ENCODE measurements around the gene ZNF446. TPM values are rescaled to one million over a fixed set of nuclear protein-coding genes. Genes with fewer than 3 reads are reported as not detected.

ZNF446 gene
- total and polyA plus RNA-seq, 12 donors: 4.2 to 11.1 (median 5.7) TPM

- Histone ChIP-seq H3K27ac (no peak overlapping the region), H3K4me3 (no peak overlapping the region), H3K27me3 (no peaks in the 10 kb centered on the region), H3K9me3 (no peaks in the 10 kb centered on the region), H3K36me3 (peaks cover 0 to 32% (median 16%) of the 10 kb centered on the region in 9 donors), H3K4me1 (peaks cover 11 to 66% (median 46%) of the 10 kb centered on the region in 9 donors)
- ATAC-seq: no peak
- intact Hi-C loops (cut with DNase I): no loop called here
- WGBS, 2 donors: 90 to 93% methylated on average over 65 of the region's 65 CpGs
- DNase-seq: no peak
- no peak for TF ChIP-seq CTCF (IDR thresholded peaks at IDR 0.05)
Measured at GRCh38 chr19:58516964-58517833, 41.0 kb downstream of the ZNF446 start.

- Histone ChIP-seq H3K4me3 (peak overlapping the region; percentile 56 to 98 (median 82)), H3K9me3 (no peaks in the 10 kb centered on the region), H3K36me3 (peaks cover 0 to 27% (median 16%) of the 10 kb centered on the region in 9 donors), H3K27ac (peak overlapping the region; percentile 71 to 98 (median 94)), H3K4me1 (peaks cover 11 to 65% (median 46%) of the 10 kb centered on the region in 9 donors), H3K27me3 (no peaks in the 10 kb centered on the region)
- 13 to 17% methylated on average over 22 of the region's 22 CpGs for WGBS, 2 donors
- peak in 1 of 9 donors; percentile 73 for TF ChIP-seq CTCF (IDR thresholded peaks at IDR 0.05)
- DNase-seq (no peak), ATAC-seq (no peak)
- intact Hi-C loops (cut with DNase I): loop anchor here in 3 of 10 donors (1.0 to 2.0 kb wide), 4 partner anchors 19 to 57 kb away; partner anchors contain the start of gene TRIM28 (in 1 of the 3)
Measured at GRCh38 chr19:58518256-58519086, 42.3 kb downstream of the ZNF446 start.

DNA sequence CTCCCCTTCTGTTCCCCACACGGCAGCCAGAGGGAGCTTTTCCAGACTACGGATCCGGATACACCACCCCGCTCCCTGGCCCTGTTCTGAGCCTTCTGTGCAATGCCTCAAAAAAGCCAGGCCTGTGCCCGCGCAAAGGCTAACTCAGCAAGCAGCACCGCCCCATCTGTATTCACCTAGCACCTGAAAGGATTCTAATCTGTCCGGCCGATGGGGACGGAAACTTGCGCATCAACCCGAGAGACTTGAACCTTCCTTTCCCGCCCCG is 42.9 kb downstream of the ZNF446 start:
- H3K36me3 ChIP-seq: peaks cover 0 to 24% (median 16%) of the 10 kb centered on the region in 9 donors
- peak; percentile 62 to 68 for DNase-seq
- peak in 7 of 9 donors; percentile 42 to 64 (median 56) for TF ChIP-seq CTCF (IDR thresholded peaks at IDR 0.05)
- 0 to 1% methylated on average over 14 of the region's 14 CpGs for WGBS, 2 donors
- peak overlapping the region; percentile 56 to 98 (median 82) for H3K4me3 ChIP-seq
- no peaks in the 10 kb centered on the region for H3K9me3 ChIP-seq
- ATAC-seq: peak; percentile 52 to 75 (median 64)
- H3K4me1 ChIP-seq: peaks cover 11 to 60% (median 45%) of the 10 kb centered on the region in 9 donors
- no peaks in the 10 kb centered on the region for H3K27me3 ChIP-seq
- intact Hi-C loops (cut with DNase I): loop anchor here in 3 of 10 donors (1.0 to 2.0 kb wide), 4 partner anchors 20 to 56 kb away; partner anchors contain the start of gene TRIM28 (in 1 of the 3)
- peak overlapping the region; percentile 71 to 98 (median 94) for H3K27ac ChIP-seq
